Thyroid gland (tissue), 4 donors: ENCODE results near the gene EAF1.

Experiments used
- CTCF ChIP-seq, 6 experiments: fragments of 200-600 bp in 3 of 6; fragments of 450-650 bp in 3 of 6; sonication (generic) in 3 of 6; IDR thresholded peaks; one replicate each; pipeline ENCODE4 v1.5.1; 2016 to 2019; ENCODE audit warnings: antibody characterized with exemption in 6 of 6, mild to moderate bottlenecking in 2 of 6, inconsistent platforms in 1 of 6, moderate library complexity in 1 of 6
- POLR2A ChIP-seq, 2 donors: fragments of 450-650 bp; IDR thresholded peaks; one replicate each; pipeline ENCODE4 v1.6.1; 2017; ENCODE audit warnings: antibody characterized with exemption in 2 of 2, mild to moderate bottlenecking in 2 of 2, moderate library complexity in 1 of 2

GRCh38 chr3:15477951-15478639 is 50.7 kb downstream of the EAF1 start:
- no peak for TF ChIP-seq POLR2A (IDR thresholded peaks at IDR 0.05)
- TF ChIP-seq CTCF (IDR thresholded peaks at IDR 0.05), result no peak
